ENCODE results near the gene XXYLT1. TPM values are rescaled to one million over a fixed set of nuclear protein-coding genes. Genes with fewer than 3 reads are reported as not detected.

XXYLT1 gene
- total RNA-seq, 1 experiment from 2014 or later = 10.9 TPM

DNA sequence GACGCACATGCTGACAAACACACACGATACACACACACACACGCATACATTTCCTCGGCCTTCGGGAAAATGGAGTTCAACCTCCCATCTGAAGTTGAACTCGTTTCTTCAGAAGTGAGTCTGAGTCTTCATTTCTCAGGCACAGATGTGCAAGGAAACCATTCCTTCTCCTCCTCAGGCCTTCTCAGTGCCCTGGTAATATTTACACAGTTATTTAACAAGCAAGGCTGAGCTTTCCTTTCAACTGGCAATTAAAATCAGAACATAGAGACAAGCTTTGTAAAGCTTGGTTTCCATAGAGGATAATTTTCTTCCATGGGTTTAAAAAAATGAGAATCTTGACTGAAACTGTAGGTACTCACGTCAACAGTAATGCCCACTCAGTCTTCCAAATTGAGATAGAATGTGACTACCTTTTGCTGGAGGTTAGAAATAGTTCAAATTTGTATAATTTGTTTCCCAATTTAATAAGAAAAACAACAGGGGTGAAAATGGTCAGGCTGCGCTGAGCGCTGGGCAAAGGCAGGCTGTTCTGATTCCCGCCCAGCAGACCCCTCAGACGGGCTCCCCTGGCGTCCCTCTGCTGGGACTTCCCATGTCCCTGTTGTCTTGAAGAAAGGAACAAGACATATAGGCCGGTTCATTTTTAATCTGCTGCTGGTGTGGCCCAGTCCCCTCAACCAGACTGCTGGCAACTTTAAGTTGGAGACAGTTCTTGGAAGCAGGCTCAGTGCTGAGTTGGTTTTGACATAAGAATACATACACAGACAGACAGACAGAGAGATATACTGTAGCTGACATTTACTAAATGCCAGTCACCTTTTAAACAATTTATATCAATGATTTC lies 174.3 kb downstream of the XXYLT1 start:
- POLR2A ChIA-PET = no interaction called here

More for the DNA sequence above, 174.3 kb downstream of the XXYLT1 start:
- TF ChIP-seq, protein P1, sequence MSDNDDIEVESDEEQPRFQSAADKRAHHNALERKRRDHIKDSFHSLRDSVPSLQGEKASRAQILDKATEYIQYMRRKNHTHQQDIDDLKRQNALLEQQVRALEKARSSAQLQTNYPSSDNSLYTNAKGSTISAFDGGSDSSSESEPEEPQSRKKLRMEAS (IDR thresholded peaks at IDR 0.05) = no peak
- TF ChIP-seq ATF3 (IDR thresholded peaks at IDR 0.05) = no peak
- TF ChIP-seq ZBTB33 (IDR thresholded peaks at IDR 0.05; ENCODE audit: extremely low read depth, insufficient replicate concordance, low read length) = no peak
- TF ChIP-seq CBX3 (IDR thresholded peaks at IDR 0.05; ENCODE audit: low read depth) = no peak
- 0 out of 4 replicates have a peak, but pooled peaks cover 0 to 3% of the 10 kb centered on the region in 2 experiments for H3K4me1 ChIP-seq (ENCODE audit: control insufficient read depth in 1 of 2, insufficient read depth in 2 of 2, low read length in 2 of 2)
- no peaks in the 10 kb centered on the region for H3K9me3 ChIP-seq (ENCODE audit: control insufficient read depth in 1 of 2, insufficient read depth in 1 of 2, low read depth in 1 of 2, low read length in 2 of 2)
- no peaks in the 10 kb centered on the region for H3K79me2 ChIP-seq (ENCODE audit: insufficient read depth, low read length)
- CTCF ChIA-PET = no interaction called here
- intact Hi-C loops (cut with micrococcal nuclease) = no loop called here
- no peak overlapping the region for H3K4me2 ChIP-seq (ENCODE audit: low read length)
- no peak overlapping the region for H3K9ac ChIP-seq (ENCODE audit: low read length)
- no peak overlapping the region for H3K4me3 ChIP-seq (replicated peaks in 1 of 2; ENCODE audit: low read depth in 1 of 2, low read length in 2 of 2)
- H3K9me2 ChIP-seq (ENCODE audit: insufficient read depth) = no peaks in the 10 kb centered on the region
- DNase-seq (ENCODE audit: low read depth, low spot score) = no peak
- RAD21 ChIA-PET (ENCODE audit: low non-redundant PET in 1 of 2, low total read pairs in 2 of 2, uncharacterized antibody in 2 of 2, unreplicated experiment in 2 of 2) = no interaction called here
- no peaks in the 10 kb centered on the region for H4K20me1 ChIP-seq (ENCODE audit: insufficient read depth)
- no peak for ATAC-seq
- H3K27ac ChIP-seq (ENCODE audit: low read depth, low read length) = no peak overlapping the region
- no peaks in the 10 kb centered on the region for H3K36me3 ChIP-seq (ENCODE audit: control insufficient read depth in 1 of 2, insufficient read depth in 2 of 2, low read length in 2 of 2)
- no peaks in the 10 kb centered on the region for H3K27me3 ChIP-seq (ENCODE audit: insufficient read depth, low read length)
- no TSS peak for BruUV-seq (replicated peaks)
- H2AFZ ChIP-seq (ENCODE audit: low read depth, low read length, poor library complexity, severe bottlenecking) = no peak overlapping the region

All from HCT116 (cell line).